Endothelial cell (in vitro differentiated cells): Measurements from ENCODE around the gene TNRC6B. TPM values are rescaled to one million over a fixed set of nuclear protein-coding genes. Genes with fewer than 3 reads are reported as not detected.
"Not testable (repeated sequence)": the region's sequence is repeated elsewhere in the genome, so short reads cannot be mapped to it uniquely, and the experiment has no call there.

ENCODE experiments used
- DNase-seq: peaks from one replicate; pipeline ENCODE4 v3.0.0; 2021; ENCODE audit warnings: low spot score
- H3K27ac Mint-ChIP-seq: one replicate; pipeline ENCODE4 v1.8.0; 2021; ENCODE audit warnings: mixed read lengths, inconsistent platforms; ENCODE audit not compliant: unreplicated experiment
- H3K27me3 Mint-ChIP-seq: one replicate; pipeline ENCODE4 v1.8.0; 2021; ENCODE audit warnings: mild to moderate bottlenecking, moderate library complexity, mixed read lengths, inconsistent platforms; ENCODE audit not compliant: unreplicated experiment
- H3K36me3 Mint-ChIP-seq: one replicate; pipeline ENCODE4 v1.8.0; 2021; ENCODE audit warnings: mild to moderate bottlenecking, low read depth, mixed read lengths, inconsistent platforms; ENCODE audit not compliant: unreplicated experiment
- H3K4me1 Mint-ChIP-seq: one replicate; pipeline ENCODE4 v1.8.0; 2021; ENCODE audit warnings: mild to moderate bottlenecking, mixed read lengths, inconsistent platforms; ENCODE audit not compliant: unreplicated experiment
- H3K4me3 Mint-ChIP-seq: one replicate; pipeline ENCODE4 v1.8.0; 2021; ENCODE audit warnings: mild to moderate bottlenecking, mixed read lengths, inconsistent platforms; ENCODE audit not compliant: unreplicated experiment
- H3K9me3 Mint-ChIP-seq: one replicate; pipeline ENCODE4 v1.8.0; 2021; ENCODE audit warnings: mixed read lengths, inconsistent platforms; ENCODE audit not compliant: unreplicated experiment
- CTCF ChIP-seq: fragments of 200-600 bp; sonication (generic); IDR thresholded peaks from one replicate; pipeline ENCODE4 v1.5.0; 2021; ENCODE audit warnings: antibody characterized with exemption; ENCODE audit not compliant: unreplicated experiment
- total RNA-seq: library from RNA; stranded (reverse); fragmentation: NEBNext Ultra II Directional; extraction: Animal tissue kit (Norgen Biotek cat#: 25700); gene quantifications from one replicate; pipeline ENCODE4 v1.2.1, GENCODE V29; 2021; ENCODE audit not compliant: unreplicated experiment

The TNRC6B gene
- total RNA-seq, 1 donor from 2014 or later: 53.4 TPM

GRCh38 chr22:40157330-40157945 is 20.3 kb upstream of the TNRC6B start:
- H3K36me3 Mint-ChIP-seq: no peaks in the 10 kb centered on the region
- H3K9me3 Mint-ChIP-seq: no peaks in the 10 kb centered on the region
- H3K4me3 Mint-ChIP-seq: no peak overlapping the region
- no peak for TF ChIP-seq CTCF
- no peaks in the 10 kb centered on the region for H3K4me1 Mint-ChIP-seq
- no peak for DNase-seq
- no peak overlapping the region for H3K27ac Mint-ChIP-seq
- no peaks in the 10 kb centered on the region for H3K27me3 Mint-ChIP-seq

- no peak for DNase-seq
- Mint-ChIP-seq H3K9me3 (no peaks in the 10 kb centered on the region), H3K4me3 (no peak overlapping the region), H3K27ac (no peak overlapping the region), H3K27me3 (no peaks in the 10 kb centered on the region), H3K36me3 (no peaks in the 10 kb centered on the region), H3K4me1 (no peaks in the 10 kb centered on the region)
- no peak for TF ChIP-seq CTCF
Measured at GRCh38 chr22:40161194-40161593, 16.5 kb upstream of the TNRC6B start.

GRCh38 chr22:40165537-40165936 is 12.2 kb upstream of the TNRC6B start:
- H3K4me1 Mint-ChIP-seq, H3K4me3 Mint-ChIP-seq, H3K36me3 Mint-ChIP-seq, H3K27ac Mint-ChIP-seq, H3K9me3 Mint-ChIP-seq, DNase-seq, H3K27me3 Mint-ChIP-seq: not testable (repeated sequence)

GRCh38 chr22:40175611-40176244 is 2.0 kb upstream of the TNRC6B start:
- Mint-ChIP-seq H3K27ac (peak overlapping the region; percentile 57), H3K36me3 (peaks cover 4% of the 10 kb centered on the region), H3K27me3 (peaks cover 4% of the 10 kb centered on the region), H3K9me3 (no peaks in the 10 kb centered on the region), H3K4me3 (no peak overlapping the region), H3K4me1 (peaks cover 31% of the 10 kb centered on the region)
- TF ChIP-seq CTCF: no peak
- no peak for DNase-seq

GRCh38 chr22:40176921-40177737 is 596 bp upstream of the TNRC6B start:
- peak overlapping the region; percentile 74 for H3K4me3 Mint-ChIP-seq

More at GRCh38 chr22:40176921-40177737, 596 bp upstream of the TNRC6B start:
- H3K36me3 Mint-ChIP-seq: peaks cover 4% of the 10 kb centered on the region
- H3K27ac Mint-ChIP-seq: peak overlapping the region; percentile 80
- peak; percentile 14 for DNase-seq
- H3K27me3 Mint-ChIP-seq: peaks cover 4% of the 10 kb centered on the region
- H3K4me1 Mint-ChIP-seq: peaks cover 33% of the 10 kb centered on the region
- TF ChIP-seq CTCF: no peak
- H3K9me3 Mint-ChIP-seq: no peaks in the 10 kb centered on the region
